ENCODE results near the gene FBXL19. TPM values are rescaled to one million over a fixed set of nuclear protein-coding genes. Genes with fewer than 3 reads are reported as not detected.

Gene FBXL19
- total RNA-seq, 2 experiments from 2014 or later, result 26.1 to 29.2 TPM

GRCh38 chr16:30997725-30998711 lies 74.6 kb downstream of the FBXL19 start:
- CTCF ChIA-PET, result interaction anchor here (0.7 to 3.9 kb wide), 9 partner anchors 11 to 445 kb away, joined by 3 to 16 read pairs (median 4); partner anchors contain the start of genes HSD3B7 and ZNF843
- H3K27ac Mint-ChIP-seq, result no peak overlapping the region
- no peak for ATAC-seq

More at GRCh38 chr16:30997725-30998711, 74.6 kb downstream of the FBXL19 start:
- DNase-seq, result no peak
- Mint-ChIP-seq H3K4me1 (peaks cover 27% of the 10 kb centered on the region), H3K4me3 (peak overlapping the region; percentile 81), H3K27me3 (peaks cover 11% of the 10 kb centered on the region), H3K36me3 (peaks cover 1% of the 10 kb centered on the region), H3K9me3 (ENCODE audit: low read depth) (no peaks in the 10 kb centered on the region)

Small RNAs within 50 kb of the gene (microRNA-seq; reads per million reads assigned to microRNA genes)
- not detected for gene MIR4519
- gene MIR762, result 2.6 reads per million

Other genes starting within 250 kb of the FBXL19 start
- gene SRCAP, start 224.4 kb upstream of the FBXL19 start, total RNA-seq, result 10 to 100 TPM; 86.3 to 93.3 TPM
- gene PHKG2, start 175.1 kb upstream of the FBXL19 start, total RNA-seq, result 10 to 100 TPM; 45.8 to 46.5 TPM
- gene CFAP119, start 161.5 kb upstream of the FBXL19 start, total RNA-seq, result 1 to 10 TPM; 4.1 to 4.6 TPM
- 100 to 1,000 TPM; 103 to 106 TPM for gene RNF40, start 161.2 kb upstream of the FBXL19 start, total RNA-seq
- 1 to 10 TPM; 1.6 to 2.5 TPM for gene ZNF629, start 136.4 kb upstream of the FBXL19 start, total RNA-seq
- gene BCL7C, start 29.5 kb upstream of the FBXL19 start, total RNA-seq, result 10 to 100 TPM; 25.6 to 26.8 TPM
- gene CTF1, start 27.0 kb upstream of the FBXL19 start, total RNA-seq, result under 1 TPM; 0.35 to 0.47 TPM
- 10 to 100 TPM; 19.5 to 20.5 TPM for gene ORAI3, start 25.5 kb downstream of the FBXL19 start, total RNA-seq
- 10 to 100 TPM; 23.9 to 26.4 TPM for gene SETD1A, start 34.2 kb downstream of the FBXL19 start, total RNA-seq
- gene HSD3B7, start 61.6 kb downstream of the FBXL19 start, total RNA-seq, result 1 to 10 TPM; 6.6 to 9.7 TPM
- gene STX1B, start 87.1 kb downstream of the FBXL19 start, total RNA-seq, result 1 to 10 TPM; 3.5 to 3.6 TPM
- gene STX4, start 110.0 kb downstream of the FBXL19 start, total RNA-seq, result 10 to 100 TPM; 60.0 to 75.6 TPM
- gene ZNF668, start 150.7 kb downstream of the FBXL19 start, total RNA-seq, result 10 to 100 TPM; 18.0 to 20.5 TPM
- gene ZNF646, start 150.8 kb downstream of the FBXL19 start, total RNA-seq, result 10 to 100 TPM; 31.8 to 37.7 TPM
- 1 to 10 TPM; 5.3 to 6.6 TPM for gene PRSS53, start 165.4 kb downstream of the FBXL19 start, total RNA-seq
- 10 to 100 TPM; 66.3 to 68.9 TPM for gene VKORC1, start 171.2 kb downstream of the FBXL19 start, total RNA-seq
- gene BCKDK, start 184.8 kb downstream of the FBXL19 start, total RNA-seq, result 10 to 100 TPM; 34.7 to 35.4 TPM
- 10 to 100 TPM; 54.8 to 56.1 TPM for gene KAT8, start 194.1 kb downstream of the FBXL19 start, total RNA-seq
- gene PRSS8, start 212.2 kb downstream of the FBXL19 start, total RNA-seq, result not detected
- gene PRSS36, start 226.5 kb downstream of the FBXL19 start, total RNA-seq, result under 1 TPM; 0.59 to 0.96 TPM

All from activated CD8-positive, alpha-beta memory T cell treated with anti-CD3 and anti-CD28 coated beads, Interleukin-2, amount 10 ng/mL, durations not matched to agents 7 days and 5 days (primary cell).